Transverse colon (tissue), 4 donors: ENCODE results near the gene LMOD3. TPM values are rescaled to one million over a fixed set of nuclear protein-coding genes. Genes with fewer than 3 reads are reported as not detected.

Experiments used
- DNase-seq: peaks from one replicate; pipeline ENCODE4 v3.0.0-alpha.2; 2019
- H3K27ac ChIP-seq, 4 donors: fragments of 200-600 bp; sonication (generic); 2 replicates each; pipeline ENCODE4 v1.5.1; 2016 to 2018; ENCODE audit warnings: inconsistent platforms in 4 of 4
- H3K27me3 ChIP-seq: fragments of 200-600 bp; sonication (generic); 2 replicates; pipeline ENCODE4 v1.5.1; 2017; ENCODE audit warnings: inconsistent platforms
- H3K36me3 ChIP-seq, 4 donors: fragments of 200-600 bp; sonication (generic); 2 replicates each; pipeline ENCODE4 v1.5.1; 2017 to 2019; ENCODE audit warnings: inconsistent platforms in 4 of 4
- H3K4me1 ChIP-seq, 4 donors: fragments of 200-600 bp; sonication (generic); 2 replicates each; pipeline ENCODE4 v1.5.1; 2017 to 2020; ENCODE audit warnings: inconsistent platforms in 4 of 4
- H3K4me3 ChIP-seq, 4 donors: fragments of 200-600 bp; sonication (generic); 1 replicate in 1 of 4; 2 replicates in 3 of 4; pipeline versions ENCODE4 v1.5.1 to v1.6.1; 2017 to 2019; ENCODE audit warnings: inconsistent platforms in 4 of 4
- H3K9me3 ChIP-seq, 2 donors: fragments of 200-600 bp; sonication (generic); 2 replicates each; pipeline ENCODE4 v1.5.1; 2017 to 2019; ENCODE audit warnings: inconsistent platforms in 2 of 2
- CTCF ChIP-seq, 5 experiments: fragments of 200-600 bp in 3 of 5; fragments of 450-650 bp in 2 of 5; sonication (generic) in 3 of 5; IDR thresholded peaks; 1 replicate in 2 of 5; 2 replicates in 3 of 5; pipeline ENCODE4 v1.5.1; 2016 to 2017; ENCODE audit warnings: antibody characterized with exemption in 5 of 5, inconsistent platforms in 3 of 5, mild to moderate bottlenecking in 2 of 5, moderate library complexity in 1 of 5
- EP300 ChIP-seq: sonication (generic); formaldehyde crosslinking; IDR thresholded peaks from one replicate; pipeline ENCODE4 v1.6.1; 2017; ENCODE audit warnings: antibody characterized with exemption, low read depth
- POLR2A ChIP-seq: fragments of 450-650 bp; IDR thresholded peaks from one replicate; pipeline ENCODE4 v1.6.1; 2016; ENCODE audit warnings: antibody characterized with exemption, mild to moderate bottlenecking, moderate library complexity
- POLR2AphosphoS5 ChIP-seq, 3 donors: sonication (generic); formaldehyde crosslinking; IDR thresholded peaks; one replicate each; pipeline ENCODE4 v1.6.1; 2016; ENCODE audit warnings: antibody characterized with exemption in 3 of 3
- WGBS, 2 donors: methylation state at CpG; one replicate each; pipeline ENCODE4 v1.1.5; 2018; ENCODE audit warnings: low coverage in 1 of 2; 5-methylcytosine and 5-hydroxymethylcytosine counted together
- in situ Hi-C, 4 donors: fragments of 200-750 bp; cut with MboI; loops; one replicate each; pipeline versions ENCODE4 v1.15.0 to v1.15.1; 2017; ENCODE audit warnings: low sequenced_read_pairs in 3 of 4, low pct_ligation_motif_present in 1 of 4, low pct_unique_long_range_greater_than_20kb in 1 of 4
- intact Hi-C: fragments of 100-400 bp; cut with DNase I; formaldehyde crosslinking; loops from one replicate; pipeline ENCODE4 v1.15.1; 2023; ENCODE audit warnings: low total_unique reads
- total RNA-seq, 4 donors: library from RNA; depleted of rRNA; stranded (reverse); fragments of >200 nt; gene quantifications; one replicate each; pipeline ENCODE4 v1.1.0, GENCODE V29; 2016

Gene LMOD3
- total RNA-seq, 4 donors from 2014 or later, result 0.27 TPM; not detected in 3

GRCh38 chr3:69084326-69085167 is 37.8 kb downstream of the LMOD3 start, which contains the start of gene ARL6IP5:
Gene ARL6IP5, plus strand, starts transcription at chr3:69084937. Its CDS starts 111 bp downstream, at chr3:69085048.
- Histone ChIP-seq H3K4me3 (peak within 1 kb of the TSS; percentile 68 to 87 (median 85)), H3K36me3 (no peaks in the 10 kb centered on the region)
- DNase-seq, result peak; percentile 95

DNA sequence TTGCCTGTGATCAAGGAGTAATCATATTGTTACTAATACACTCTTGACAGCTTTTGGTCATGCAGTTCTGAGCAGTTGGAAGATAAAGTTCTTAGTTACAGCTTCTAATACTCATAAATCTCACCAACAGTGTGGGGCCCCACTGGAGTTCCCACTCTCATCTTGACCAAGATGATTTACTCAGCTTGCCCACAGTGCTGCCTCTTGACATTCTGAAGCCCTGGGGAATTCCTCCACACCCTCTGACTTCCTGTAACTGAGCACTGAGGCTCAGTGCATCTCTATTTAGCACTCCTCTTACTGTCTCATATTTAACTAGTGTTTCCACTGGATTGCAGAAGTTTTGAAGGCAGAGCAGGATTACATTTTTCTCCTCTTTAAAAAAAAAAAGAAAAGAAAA is 39.6 kb downstream of the LMOD3 start:
- Histone ChIP-seq H3K27ac (peak overlapping the region; percentile 94 to 97 (median 96)), H3K4me1 (peaks cover 28 to 76% (median 50%) of the 10 kb centered on the region in 4 donors), H3K9me3 (no peaks in the 10 kb centered on the region), H3K4me3 (no peak overlapping the region), H3K27me3 (no peaks in the 10 kb centered on the region), H3K36me3 (no peaks in the 10 kb centered on the region)
- TF ChIP-seq EP300, result no peak
- TF ChIP-seq POLR2A, result no peak
- TF ChIP-seq POLR2AphosphoS5 (IDR thresholded peaks at IDR 0.05), result peak in 2 of 3 donors; percentile 21 to 24
- no peak for TF ChIP-seq CTCF (IDR thresholded peaks at IDR 0.05)
- in situ Hi-C loops (no loop called here), intact Hi-C loops (no loop called here)
- DNase-seq, result peak; percentile 51

More at GRCh38 chr3:69084326-69085167, 37.8 kb downstream of the LMOD3 start, which contains the start of gene ARL6IP5:
- no peaks in the 10 kb centered on the region for H3K9me3 ChIP-seq
- H3K27ac ChIP-seq, result peak within 1 kb of the TSS; percentile 94 to 97 (median 96)
- TF ChIP-seq POLR2AphosphoS5 (IDR thresholded peaks at IDR 0.05) (peak; percentile 84 to 92 (median 86)), EP300 (no peak), POLR2A (peak; percentile 80)
- peaks cover 38 to 76% (median 55%) of the 10 kb centered on the region in 4 donors for H3K4me1 ChIP-seq
- in situ Hi-C loops (no loop called here), intact Hi-C loops (no loop called here)
- WGBS, 2 donors, result 1 to 13% methylated on average over 2 to 22 of the region's 32 CpGs
- no peaks in the 10 kb centered on the region for H3K27me3 ChIP-seq

- no peak for DNase-seq
- no peak for TF ChIP-seq CTCF (IDR thresholded peaks at IDR 0.05)
- no peak for TF ChIP-seq EP300
- no peak for TF ChIP-seq POLR2A
- no peak for TF ChIP-seq POLR2AphosphoS5 (IDR thresholded peaks at IDR 0.05)
- no peak overlapping the region for H3K4me3 ChIP-seq
- H3K27ac ChIP-seq, result peak overlapping the region; percentile 94 to 97 (median 96)
- peaks cover 24 to 76% (median 49%) of the 10 kb centered on the region in 4 donors for H3K4me1 ChIP-seq
- H3K36me3 ChIP-seq, result no peaks in the 10 kb centered on the region
- in situ Hi-C loops, result no loop called here
- WGBS, 2 donors, result 57 to 60% methylated on average over 1 to 2 of the region's 2 CpGs
- H3K9me3 ChIP-seq, result no peaks in the 10 kb centered on the region
- H3K27me3 ChIP-seq, result no peaks in the 10 kb centered on the region
- intact Hi-C loops, result no loop called here
Observed at GRCh38 chr3:69082361-69082760, 40.0 kb downstream of the LMOD3 start.

DNA sequence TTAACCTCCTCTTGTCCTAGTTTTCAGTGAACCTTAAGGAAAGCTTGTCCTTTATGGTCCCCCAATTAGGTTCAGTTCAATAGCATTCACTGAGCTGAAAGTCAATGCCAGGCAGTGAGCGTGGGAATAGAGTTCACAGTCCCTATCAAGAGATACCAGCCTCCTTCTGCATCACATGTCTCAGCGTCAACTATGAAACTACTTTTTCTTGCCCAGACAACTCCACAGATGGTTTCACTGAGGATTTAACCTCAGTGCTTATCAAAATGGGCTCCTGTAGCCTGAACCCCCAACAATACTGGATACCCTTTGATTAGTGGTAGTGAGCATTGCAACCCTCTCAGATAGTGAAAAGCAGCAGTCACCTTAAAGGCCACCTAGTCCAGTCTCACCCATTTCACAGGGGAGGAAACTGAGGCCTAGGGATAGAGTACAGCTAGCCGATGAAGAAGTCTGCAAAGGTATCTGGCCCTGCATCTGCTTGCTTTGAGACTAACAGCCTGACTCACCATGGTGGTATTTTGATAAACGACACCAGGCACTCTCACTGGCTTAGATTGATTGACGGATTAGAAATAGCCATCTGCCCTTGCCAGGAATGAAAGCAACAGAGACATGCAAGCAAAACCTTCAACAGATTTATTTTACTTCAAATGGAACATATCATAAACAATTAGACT is 40.7 kb downstream of the LMOD3 start:
- TF ChIP-seq CTCF (IDR thresholded peaks at IDR 0.05), result no peak
- no peak for TF ChIP-seq EP300
- TF ChIP-seq POLR2AphosphoS5 (IDR thresholded peaks at IDR 0.05), result no peak
- no peak for TF ChIP-seq POLR2A
- Histone ChIP-seq H3K36me3 (no peaks in the 10 kb centered on the region), H3K4me3 (no peak overlapping the region), H3K4me1 (peaks cover 17 to 75% (median 43%) of the 10 kb centered on the region in 4 donors), H3K9me3 (no peaks in the 10 kb centered on the region), H3K27me3 (no peaks in the 10 kb centered on the region), H3K27ac (peak overlapping the region; percentile 2 to 97 (median 96))
- in situ Hi-C loops (no loop called here), intact Hi-C loops (no loop called here)
- no peak for DNase-seq
- WGBS, 2 donors, result 64 to 76% methylated on average over 2 to 5 of the region's 5 CpGs
